GM12891 (cell line): ENCODE data around the gene RDX.
"Not testable (repeated sequence)": the region's sequence is repeated elsewhere in the genome, so short reads cannot be mapped to it uniquely, and the experiment has no call there.

Experiments
- DNase-seq: peaks from one replicate; pipeline ENCODE4 v3.0.0; 2011; ENCODE audit warnings: low spot score; ENCODE audit not compliant: insufficient read length
- FAIRE-seq: peaks from 2 replicates; lab custom pipeline; 2011; peaks lifted over from hg19 to GRCh38; lab: Jason Lieb, UNC
- PAX5 ChIP-seq: IDR thresholded peaks from 2 replicates; pipeline ENCODE4 v1.6.1; 2011; ENCODE audit warnings: low read length, moderate library complexity, mild to moderate bottlenecking; ENCODE audit not compliant: insufficient read depth, severe bottlenecking
- POLR2A ChIP-seq: IDR thresholded peaks from 2 replicates; pipeline ENCODE4 v1.6.1; 2011; ENCODE audit warnings: low read depth, low read length, control low read depth
- POLR2AphosphoS5 ChIP-seq: IDR thresholded peaks from 2 replicates; pipeline ENCODE4 v1.6.1; 2011; ENCODE audit warnings: low read depth, low read length, control low read depth
- POU2F2 ChIP-seq: IDR thresholded peaks from 2 replicates; pipeline ENCODE4 v1.6.1; 2011; ENCODE audit warnings: low read depth, mild to moderate bottlenecking, control low read depth, low read length, moderate library complexity
- SPI1 ChIP-seq: IDR thresholded peaks from 2 replicates; pipeline ENCODE4 v1.6.1; 2011; ENCODE audit warnings: low read depth, low read length, control low read depth
- TAF1 ChIP-seq: IDR thresholded peaks from 2 replicates; pipeline ENCODE4 v1.6.1; 2011; ENCODE audit warnings: low read depth, low read length, control low read depth

The RDX gene

GRCh38 chr11:110249066-110249465, 47.3 kb downstream of the RDX start:
- DNase-seq (no peak), FAIRE-seq (no peak)
- TF ChIP-seq TAF1, result no peak
- no peak for TF ChIP-seq POLR2AphosphoS5
- TF ChIP-seq PAX5, result no peak
- no peak for TF ChIP-seq POLR2A

GRCh38 chr11:110243791-110244190, 52.6 kb downstream of the RDX start:
- no peak for TF ChIP-seq POLR2AphosphoS5
- TF ChIP-seq POLR2A, result no peak
- no peak for TF ChIP-seq TAF1
- no peak for TF ChIP-seq SPI1
- TF ChIP-seq PAX5, result no peak
- TF ChIP-seq POU2F2, result no peak
- no peak for FAIRE-seq
- no peak for DNase-seq

GRCh38 chr11:110242746-110243145, 53.7 kb downstream of the RDX start:
- no peak for FAIRE-seq
- TF ChIP-seq PAX5 (no peak), POU2F2 (no peak), POLR2A (no peak), SPI1 (no peak), POLR2AphosphoS5 (no peak), TAF1 (no peak)
- no peak for DNase-seq

GRCh38 chr11:110242188-110242587, 54.2 kb downstream of the RDX start:
- TF ChIP-seq POLR2A (no peak), SPI1 (no peak), TAF1 (no peak), POLR2AphosphoS5 (no peak), POU2F2 (no peak), PAX5 (no peak)
- DNase-seq, result no peak
- no peak for FAIRE-seq

- no peak for TF ChIP-seq TAF1
- no peak for TF ChIP-seq POU2F2
- TF ChIP-seq POLR2AphosphoS5, result no peak
- no peak for FAIRE-seq
- DNase-seq, result no peak
These were observed 60.4 kb downstream of the RDX start for GRCh38 chr11:110235966-110236365.

GRCh38 chr11:110230377-110230776, 66.0 kb downstream of the RDX start:
- FAIRE-seq (no peak), DNase-seq (no peak)
- TF ChIP-seq POU2F2 (no peak), SPI1 (no peak), PAX5 (no peak), POLR2AphosphoS5 (no peak), TAF1 (no peak), POLR2A (no peak)

- DNase-seq (no peak), FAIRE-seq (no peak)
- no peak for TF ChIP-seq POLR2AphosphoS5
- no peak for TF ChIP-seq POU2F2
- TF ChIP-seq POLR2A, result no peak
- TF ChIP-seq SPI1, result no peak
- TF ChIP-seq TAF1, result no peak
- no peak for TF ChIP-seq PAX5
These were observed 77.2 kb downstream of the RDX start for GRCh38 chr11:110219006-110219785.

GRCh38 chr11:110217936-110218335, 78.5 kb downstream of the RDX start:
- no peak for FAIRE-seq
- TF ChIP-seq POU2F2 (no peak), TAF1 (no peak), POLR2AphosphoS5 (no peak)
- no peak for DNase-seq

- DNase-seq, result no peak
- no peak for FAIRE-seq
- TF ChIP-seq TAF1, result no peak
- TF ChIP-seq POU2F2, result no peak
- TF ChIP-seq SPI1, result no peak
- TF ChIP-seq POLR2AphosphoS5, result 0 out of 2 replicates have a peak, but pooled peaks have one; percentile 18
These were observed 79.1 kb downstream of the RDX start for GRCh38 chr11:110217223-110217877.

GRCh38 chr11:110209313-110209694, 87.1 kb downstream of the RDX start:
- FAIRE-seq, DNase-seq: not testable (repeated sequence)

- DNase-seq, FAIRE-seq: not testable (repeated sequence)
These were observed 87.6 kb downstream of the RDX start for GRCh38 chr11:110208678-110209312.
